Measurements from ENCODE around the gene FAAP100.

The FAAP100 gene

GRCh38 chr17:81511804-81512561 is 40.2 kb downstream of the FAAP100 start:
- peak; percentile 52 for DNase-seq (ENCODE audit: low read depth)

- DNase-seq (ENCODE audit: low read depth) = no peak
Measured at GRCh38 chr17:81511554-81511803, 40.7 kb downstream of the FAAP100 start.

GRCh38 chr17:81510785-81511553 is 41.2 kb downstream of the FAAP100 start:
- DNase-seq (ENCODE audit: low read depth) = peak; percentile 59

- peak; percentile 44 for DNase-seq (ENCODE audit: low read depth)
Measured at GRCh38 chr17:81509972-81510784, 42.0 kb downstream of the FAAP100 start.

- DNase-seq (ENCODE audit: low read depth) = peak; percentile 58
Measured at GRCh38 chr17:81509207-81509971, 42.8 kb downstream of the FAAP100 start.

GRCh38 chr17:81508639-81509206 is 43.4 kb downstream of the FAAP100 start:
- peak; percentile 61 for DNase-seq (ENCODE audit: low read depth)

GRCh38 chr17:81503619-81504018 is 48.5 kb downstream of the FAAP100 start:
- DNase-seq (ENCODE audit: low read depth) = no peak

- DNase-seq (ENCODE audit: low read depth) = no peak
Measured at GRCh38 chr17:81502471-81503017, 49.6 kb downstream of the FAAP100 start.

GRCh38 chr17:81500047-81500446 is 52.1 kb downstream of the FAAP100 start:
- no peak for DNase-seq (ENCODE audit: low read depth)

GRCh38 chr17:81499601-81499970 is 52.6 kb downstream of the FAAP100 start:
- no peak for DNase-seq (ENCODE audit: low read depth)

- DNase-seq (ENCODE audit: low read depth) = no peak
Measured at GRCh38 chr17:81498953-81499600, 53.1 kb downstream of the FAAP100 start.

GRCh38 chr17:81494626-81495377 is 57.4 kb downstream of the FAAP100 start:
- peak; percentile 39 for DNase-seq (ENCODE audit: low read depth)

- no peak for DNase-seq (ENCODE audit: low read depth)
Measured at GRCh38 chr17:81493198-81494038, 58.7 kb downstream of the FAAP100 start.

GRCh38 chr17:81492706-81493105 is 59.4 kb downstream of the FAAP100 start:
- DNase-seq (ENCODE audit: low read depth) = no peak

- no peak for DNase-seq (ENCODE audit: low read depth)
Measured at GRCh38 chr17:81492202-81492601, 60.0 kb downstream of the FAAP100 start.

- DNase-seq (ENCODE audit: low read depth) = no peak
Measured at GRCh38 chr17:81491761-81492160, 60.4 kb downstream of the FAAP100 start.

GRCh38 chr17:81491181-81491581 is 61.0 kb downstream of the FAAP100 start:
- no peak for DNase-seq (ENCODE audit: low read depth)

- no peak for DNase-seq (ENCODE audit: low read depth)
Measured at GRCh38 chr17:81489998-81490992, 61.9 kb downstream of the FAAP100 start.

Data from ELR (cell line).